ENCODE data around the gene POLDIP3.

POLDIP3 gene

GRCh38 chr22:42562279-42562678 lies 52.4 kb downstream of the POLDIP3 start:
- H3K27ac ChIP-seq = peak overlapping the region; percentile 5; the same call in 1 of the 2 replicates
- no peak for TF ChIP-seq ZFX (IDR thresholded peaks at IDR 0.05; ENCODE audit: borderline replicate concordance)
- TF ChIP-seq CTCF (IDR thresholded peaks at IDR 0.05) = no peak

- TF ChIP-seq ZFX (IDR thresholded peaks at IDR 0.05; ENCODE audit: borderline replicate concordance) (no peak), CTCF (IDR thresholded peaks at IDR 0.05) (no peak)
- H3K27ac ChIP-seq = no peak overlapping the region
Measured at GRCh38 chr22:42561856-42562255, 52.8 kb downstream of the POLDIP3 start.

- H3K27ac ChIP-seq = 0 out of 2 replicates have a peak overlapping the region, but pooled peaks have one; percentile 10
- TF ChIP-seq ZFX (IDR thresholded peaks at IDR 0.05; ENCODE audit: borderline replicate concordance) (no peak), CTCF (IDR thresholded peaks at IDR 0.05) (peak; percentile 81)
Measured at GRCh38 chr22:42560781-42561180, 53.9 kb downstream of the POLDIP3 start.

GRCh38 chr22:42560381-42560780 lies 54.3 kb downstream of the POLDIP3 start:
- 0 out of 2 replicates have a peak overlapping the region, but pooled peaks have one; percentile 10 for H3K27ac ChIP-seq
- no peak for TF ChIP-seq CTCF (IDR thresholded peaks at IDR 0.05)
- no peak for TF ChIP-seq ZFX (IDR thresholded peaks at IDR 0.05; ENCODE audit: borderline replicate concordance)

GRCh38 chr22:42553475-42554361 lies 61.0 kb downstream of the POLDIP3 start, which contains the start of gene SERHL2:
SERHL2 (plus strand) TSS chr22:42553956; CDS start chr22:42554021, 65 bp downstream.
- TF ChIP-seq ZFX (IDR thresholded peaks at IDR 0.05; ENCODE audit: borderline replicate concordance) (no peak), CTCF (IDR thresholded peaks at IDR 0.05) (no peak)
- H3K27ac ChIP-seq = peak within 1 kb of the TSS; percentile 64

GRCh38 chr22:42552294-42552647 lies 62.4 kb downstream of the POLDIP3 start:
- peak; percentile 39 for TF ChIP-seq CTCF (IDR thresholded peaks at IDR 0.05)
- H3K27ac ChIP-seq = 0 out of 2 replicates have a peak overlapping the region, but pooled peaks have one; percentile 64
